ENCODE data around the gene SEPTIN6.

- TF ChIP-seq CTCF (conservative IDR thresholded peaks at IDR 0.05 in 1 of 2, IDR thresholded peaks at IDR 0.05 in 1 of 2; ENCODE audit: low read depth in 1 of 2, low read length in 2 of 2) (no peak), EZH2 (IDR thresholded peaks at IDR 0.05; ENCODE audit: low read length, missing control alignments) (no peak)
Observed at GRCh38 chrX:119648421-119648775, 44.6 kb downstream of the SEPTIN6 start.
